Measurements from ENCODE around the gene ABI3BP. TPM values are rescaled to one million over a fixed set of nuclear protein-coding genes. Genes with fewer than 3 reads are reported as not detected.

ABI3BP gene
- total RNA-seq, 6 experiments from 2014 or later, result 1.5 to 4.9 (median 3.0) TPM

- no peaks in the 10 kb centered on the region for H3K4me1 ChIP-seq
- no peak for TF ChIP-seq CTCF (IDR thresholded peaks at IDR 0.05)
- no peaks in the 10 kb centered on the region for H3K9me3 ChIP-seq
- no peaks in the 10 kb centered on the region for H3K36me3 ChIP-seq
- intact Hi-C loops (cut with DNase I), result no loop called here
- no peak overlapping the region for H3K27ac ChIP-seq
- WGBS (ENCODE audit: insufficient coverage, low coverage, low lambda C conversion rate, missing lambda C conversion rate), result 54% methylated on average over 2 of the region's 2 CpGs
- H3K27me3 ChIP-seq, result no peaks in the 10 kb centered on the region
- no peak overlapping the region for H3K4me3 ChIP-seq
- ATAC-seq, result no peak
- DNase-seq, result no peak
These were observed 142.5 kb downstream of the ABI3BP start for GRCh38 chr3:100850701-100851100.

- Histone ChIP-seq H3K4me3 (no peak overlapping the region), H3K27ac (no peak overlapping the region), H3K27me3 (no peaks in the 10 kb centered on the region), H3K4me1 (no peaks in the 10 kb centered on the region), H3K36me3 (no peaks in the 10 kb centered on the region), H3K9me3 (no peaks in the 10 kb centered on the region)
- ATAC-seq, result no peak
- WGBS (ENCODE audit: insufficient coverage, low coverage, low lambda C conversion rate, missing lambda C conversion rate), result 36% methylated on average over 3 of the region's 3 CpGs
- DNase-seq, result no peak
- intact Hi-C loops (cut with DNase I), result no loop called here
- no peak for TF ChIP-seq POLR2A (IDR thresholded peaks at IDR 0.05)
- TF ChIP-seq CTCF (IDR thresholded peaks at IDR 0.05), result no peak
These were observed 143.1 kb downstream of the ABI3BP start for GRCh38 chr3:100850156-100850555.

GRCh38 chr3:100844063-100844936 lies 148.9 kb downstream of the ABI3BP start:
- DNase-seq (no peak), ATAC-seq (no peak)
- no peak overlapping the region for H3K27ac ChIP-seq
- no peaks in the 10 kb centered on the region for H3K27me3 ChIP-seq
- WGBS (ENCODE audit: insufficient coverage, low coverage, low lambda C conversion rate, missing lambda C conversion rate), result 53% methylated on average over 8 of the region's 8 CpGs
- no peaks in the 10 kb centered on the region for H3K36me3 ChIP-seq
- H3K9me3 ChIP-seq, result no peaks in the 10 kb centered on the region
- H3K4me1 ChIP-seq, result no peaks in the 10 kb centered on the region
- no peak for TF ChIP-seq CTCF (IDR thresholded peaks at IDR 0.05)
- no peak for TF ChIP-seq POLR2A (IDR thresholded peaks at IDR 0.05)
- intact Hi-C loops (cut with DNase I), result no loop called here
- H3K4me3 ChIP-seq, result no peak overlapping the region

DNA sequence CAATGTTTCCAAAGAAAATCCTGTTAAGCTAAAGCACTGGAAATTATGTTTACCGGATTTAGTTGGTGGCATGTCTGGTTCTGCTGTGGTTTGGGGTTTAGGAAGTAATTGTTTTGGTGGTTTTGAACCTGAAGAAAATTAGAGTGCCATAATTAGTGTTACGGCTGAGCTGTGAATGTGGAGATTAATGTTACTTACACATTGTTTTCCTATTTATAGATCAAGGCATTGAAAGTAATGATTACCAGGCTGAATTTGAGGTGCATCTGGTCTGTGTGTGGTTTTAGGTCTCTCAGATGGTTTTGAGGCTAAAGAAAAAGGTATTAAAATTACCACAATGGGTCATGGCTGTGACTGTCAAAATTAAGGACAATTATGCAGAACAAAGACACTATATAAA lies 155.1 kb downstream of the ABI3BP start:
- no peaks in the 10 kb centered on the region for H3K27me3 ChIP-seq
- intact Hi-C loops (cut with DNase I), result no loop called here
- no peaks in the 10 kb centered on the region for H3K4me1 ChIP-seq
- ATAC-seq, result no peak
- TF ChIP-seq POLR2A (IDR thresholded peaks at IDR 0.05) (no peak), CTCF (IDR thresholded peaks at IDR 0.05) (no peak)
- H3K36me3 ChIP-seq, result no peaks in the 10 kb centered on the region
- no peak overlapping the region for H3K4me3 ChIP-seq
- DNase-seq, result no peak
- WGBS (ENCODE audit: insufficient coverage, low coverage, low lambda C conversion rate, missing lambda C conversion rate), result 36% methylated on average over 2 of the region's 2 CpGs
- H3K9me3 ChIP-seq, result no peaks in the 10 kb centered on the region
- H3K27ac ChIP-seq, result no peak overlapping the region
